ENCODE results near the gene ADGRF3. TPM values are rescaled to one million over a fixed set of nuclear protein-coding genes. Genes with fewer than 3 reads are reported as not detected.
"Not testable (repeated sequence)": the region's sequence is repeated elsewhere in the genome, so short reads cannot be mapped to it uniquely, and the experiment has no call there.

Gene ADGRF3
- total RNA-seq, 1 donor from 2014 or later = 0.44 TPM

DNA sequence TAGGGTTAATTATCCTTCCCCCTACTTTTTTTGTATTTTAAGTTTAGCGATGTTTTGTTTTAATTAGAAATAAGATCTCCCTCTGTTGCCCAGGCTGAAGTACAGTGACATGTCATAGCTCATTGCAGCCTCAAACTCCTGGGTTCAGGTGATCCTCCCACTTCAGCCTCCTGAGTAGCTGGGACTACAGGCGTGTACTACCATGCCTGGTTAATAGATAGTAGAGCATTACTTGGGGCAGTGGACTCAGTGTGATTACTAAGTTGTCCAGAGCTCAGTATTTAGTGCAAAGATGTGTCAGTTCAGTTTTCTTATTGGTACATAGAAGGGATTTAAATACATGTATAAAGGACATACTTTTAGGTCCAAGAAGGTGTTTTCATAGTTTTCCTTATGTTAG lies 9.5 kb upstream of the ADGRF3 start:
- Mint-ChIP-seq H3K36me3 (ENCODE audit: low read depth) (peaks cover 2% of the 10 kb centered on the region), H3K9me3 (no peaks in the 10 kb centered on the region), H3K4me1 (peaks cover 17% of the 10 kb centered on the region), H3K4me3 (no peak overlapping the region), H3K27me3 (ENCODE audit: low read depth) (no peaks in the 10 kb centered on the region), H3K27ac (ENCODE audit: unreplicated experiment) (no peak overlapping the region)
- no peak for TF ChIP-seq CTCF (conservative IDR thresholded peaks at IDR 0.05)
- DNase-seq (ENCODE audit: low read depth, low spot score) = no peak

GRCh38 chr2:26355038-26355995 lies 8.7 kb upstream of the ADGRF3 start:
- no peak for DNase-seq (ENCODE audit: low read depth, low spot score)
- Mint-ChIP-seq H3K9me3 (no peaks in the 10 kb centered on the region), H3K36me3 (ENCODE audit: low read depth) (peaks cover 2% of the 10 kb centered on the region), H3K4me1 (peaks cover 20% of the 10 kb centered on the region), H3K4me3 (no peak overlapping the region), H3K27ac (ENCODE audit: unreplicated experiment) (no peak overlapping the region), H3K27me3 (ENCODE audit: low read depth) (no peaks in the 10 kb centered on the region)
- no peak for TF ChIP-seq CTCF (conservative IDR thresholded peaks at IDR 0.05)

DNA sequence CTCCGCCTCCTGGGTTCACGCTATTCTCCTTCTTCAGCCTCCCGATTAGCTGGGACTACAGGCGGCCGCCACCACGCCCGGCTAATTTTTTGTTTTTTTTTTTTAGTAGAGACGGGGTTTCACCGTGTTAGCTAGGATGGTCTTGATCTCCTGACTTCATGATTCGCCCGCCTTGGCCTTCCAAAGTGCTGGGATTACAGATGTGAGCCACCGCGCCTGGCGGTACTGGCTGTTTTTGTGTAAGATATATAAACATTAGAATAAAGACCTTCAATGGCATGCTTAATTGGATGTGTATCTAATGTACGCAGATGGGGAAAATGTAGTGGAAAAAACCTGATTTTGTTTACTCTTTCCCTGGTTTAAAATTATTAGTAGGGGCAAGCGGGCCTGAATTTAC lies 7.9 kb upstream of the ADGRF3 start:
- H3K36me3 Mint-ChIP-seq (ENCODE audit: low read depth); H3K27me3 Mint-ChIP-seq (ENCODE audit: low read depth); H3K9me3 Mint-ChIP-seq; DNase-seq (ENCODE audit: low read depth, low spot score); H3K4me3 Mint-ChIP-seq; H3K27ac Mint-ChIP-seq (ENCODE audit: unreplicated experiment): not testable (repeated sequence)
- peaks cover 17% of the 10 kb centered on the region for H3K4me1 Mint-ChIP-seq

DNA sequence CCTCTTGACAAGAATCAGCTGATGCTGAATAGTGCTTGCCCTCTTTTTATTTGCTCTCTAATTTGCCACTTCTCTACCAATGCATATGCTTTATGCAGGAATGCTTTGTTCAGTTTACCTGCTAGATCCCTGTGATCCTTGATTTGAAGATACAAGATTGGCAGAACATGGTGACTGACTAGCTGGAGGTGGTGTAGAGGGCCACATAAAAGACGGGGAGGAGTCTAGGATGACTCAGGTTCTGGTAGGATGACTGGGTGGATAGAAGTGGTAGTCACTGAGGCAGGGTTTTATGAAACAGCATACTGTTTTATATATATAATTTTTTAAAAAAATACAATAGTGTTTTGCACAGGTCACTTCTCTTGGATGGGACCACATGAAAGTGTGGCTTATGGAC lies 6.3 kb upstream of the ADGRF3 start:
- peaks cover 5% of the 10 kb centered on the region for H3K36me3 Mint-ChIP-seq (ENCODE audit: low read depth)

GRCh38 chr2:26351375-26352090 lies 4.9 kb upstream of the ADGRF3 start:
- no peak overlapping the region for H3K27ac Mint-ChIP-seq (ENCODE audit: unreplicated experiment)
- no peaks in the 10 kb centered on the region for H3K27me3 Mint-ChIP-seq (ENCODE audit: low read depth)
- DNase-seq (ENCODE audit: low read depth, low spot score) = no peak
- TF ChIP-seq CTCF (conservative IDR thresholded peaks at IDR 0.05) = no peak
- no peak overlapping the region for H3K4me3 Mint-ChIP-seq
- peaks cover 5% of the 10 kb centered on the region for H3K36me3 Mint-ChIP-seq (ENCODE audit: low read depth)
- peaks cover 30% of the 10 kb centered on the region for H3K4me1 Mint-ChIP-seq
- no peaks in the 10 kb centered on the region for H3K9me3 Mint-ChIP-seq

More for the DNA sequence above, 6.3 kb upstream of the ADGRF3 start:
- DNase-seq (ENCODE audit: low read depth, low spot score) = no peak
- Mint-ChIP-seq H3K27me3 (ENCODE audit: low read depth) (no peaks in the 10 kb centered on the region), H3K4me3 (no peak overlapping the region), H3K4me1 (peaks cover 23% of the 10 kb centered on the region), H3K9me3 (no peaks in the 10 kb centered on the region), H3K27ac (ENCODE audit: unreplicated experiment) (no peak overlapping the region)
- no peak for TF ChIP-seq CTCF (conservative IDR thresholded peaks at IDR 0.05)

- no peak for DNase-seq (ENCODE audit: low read depth, low spot score)
- Mint-ChIP-seq H3K4me1 (peaks cover 32% of the 10 kb centered on the region), H3K36me3 (ENCODE audit: low read depth) (peaks cover 5% of the 10 kb centered on the region), H3K27ac (ENCODE audit: unreplicated experiment) (no peak overlapping the region), H3K9me3 (no peaks in the 10 kb centered on the region), H3K27me3 (ENCODE audit: low read depth) (no peaks in the 10 kb centered on the region), H3K4me3 (peak overlapping the region; percentile 31)
- TF ChIP-seq CTCF (conservative IDR thresholded peaks at IDR 0.05) = no peak
Observed at GRCh38 chr2:26349690-26350089, 3.1 kb upstream of the ADGRF3 start.
